Prostate gland (tissue), 2 donors: ENCODE results near the gene LRRC4C.

Experiments
- POLR2A ChIP-seq: fragments of 450-650 bp; IDR thresholded peaks from one replicate; pipeline ENCODE4 v1.6.1; 2016; ENCODE audit warnings: antibody characterized with exemption, mild to moderate bottlenecking
- POLR2AphosphoS5 ChIP-seq: sonication (generic); formaldehyde crosslinking; IDR thresholded peaks from one replicate; pipeline ENCODE4 v1.6.1; 2017; ENCODE audit warnings: antibody characterized with exemption
- TF ChIP-seq, protein P1 (sequence below), 4 experiments: fragments of 200-600 bp in 2 of 4; fragments of 450-650 bp in 2 of 4; sonication (generic) in 2 of 4; IDR thresholded peaks; 1 replicate in 3 of 4; 2 replicates in 1 of 4; pipeline ENCODE4 v1.5.1; 2016 to 2019; ENCODE audit warnings: antibody characterized with exemption in 4 of 4, mild to moderate bottlenecking in 2 of 4, moderate library complexity in 2 of 4

DNA sequence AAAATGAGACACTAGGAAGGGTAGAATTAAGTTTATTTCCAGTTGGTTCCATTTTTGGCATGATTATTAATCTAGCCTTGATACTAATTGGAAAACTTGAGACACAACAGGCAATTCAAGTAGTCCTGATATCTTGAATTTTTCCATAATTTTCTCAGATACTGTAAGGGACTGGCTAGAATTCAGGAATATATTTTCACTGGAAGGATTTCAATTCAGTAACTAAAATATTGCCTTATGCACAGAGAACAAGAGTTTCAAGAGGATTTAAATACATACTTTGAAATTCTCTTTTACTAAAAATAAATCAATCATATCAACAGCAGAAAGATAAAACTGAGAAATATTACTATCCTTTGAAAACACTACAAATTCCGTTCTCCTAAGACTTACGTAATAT is 632.9 kb downstream of the LRRC4C start:
- TF ChIP-seq, protein P1, sequence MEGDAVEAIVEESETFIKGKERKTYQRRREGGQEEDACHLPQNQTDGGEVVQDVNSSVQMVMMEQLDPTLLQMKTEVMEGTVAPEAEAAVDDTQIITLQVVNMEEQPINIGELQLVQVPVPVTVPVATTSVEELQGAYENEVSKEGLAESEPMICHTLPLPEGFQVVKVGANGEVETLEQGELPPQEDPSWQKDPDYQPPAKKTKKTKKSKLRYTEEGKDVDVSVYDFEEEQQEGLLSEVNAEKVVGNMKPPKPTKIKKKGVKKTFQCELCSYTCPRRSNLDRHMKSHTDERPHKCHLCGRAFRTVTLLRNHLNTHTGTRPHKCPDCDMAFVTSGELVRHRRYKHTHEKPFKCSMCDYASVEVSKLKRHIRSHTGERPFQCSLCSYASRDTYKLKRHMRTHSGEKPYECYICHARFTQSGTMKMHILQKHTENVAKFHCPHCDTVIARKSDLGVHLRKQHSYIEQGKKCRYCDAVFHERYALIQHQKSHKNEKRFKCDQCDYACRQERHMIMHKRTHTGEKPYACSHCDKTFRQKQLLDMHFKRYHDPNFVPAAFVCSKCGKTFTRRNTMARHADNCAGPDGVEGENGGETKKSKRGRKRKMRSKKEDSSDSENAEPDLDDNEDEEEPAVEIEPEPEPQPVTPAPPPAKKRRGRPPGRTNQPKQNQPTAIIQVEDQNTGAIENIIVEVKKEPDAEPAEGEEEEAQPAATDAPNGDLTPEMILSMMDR (IDR thresholded peaks at IDR 0.05) = no peak
- TF ChIP-seq POLR2AphosphoS5 = no peak
- no peak for TF ChIP-seq POLR2A
